CD4-positive, CD25-positive, alpha-beta regulatory T cell (primary cell): ENCODE data around the gene GPALPP1. TPM values are rescaled to one million over a fixed set of nuclear protein-coding genes. Genes with fewer than 3 reads are reported as not detected.

ENCODE experiments used
- ATAC-seq, 2 donors: fragments of 150-1000 bp; cut with Tn5 transposase; one replicate each; pipeline ENCODE4 v1.10.0; 2021; ENCODE audit warnings: low read depth in 2 of 2, moderate number of reproducible peaks in 2 of 2, moderate library complexity in 1 of 2
- DNase-seq, 3 donors: peaks; one replicate each; pipeline versions ENCODE4 v3.0.0 to v3.0.0-alpha.2; 2012 to 2022; ENCODE audit warnings: mixed read lengths in 1 of 3
- H3K27ac ChIP-seq: one replicate; pipeline ENCODE4 v1.7.0; 2013; ENCODE audit warnings: mild to moderate bottlenecking, low read length; ENCODE audit not compliant: insufficient read depth, poor library complexity, severe bottlenecking
- H3K27me3 ChIP-seq: one replicate; pipeline ENCODE4 v1.7.0; 2013; ENCODE audit warnings: low read length; ENCODE audit not compliant: control insufficient read depth, insufficient read depth
- H3K36me3 ChIP-seq: one replicate; pipeline ENCODE4 v1.7.0; 2013; ENCODE audit warnings: mild to moderate bottlenecking, low read length, moderate library complexity; ENCODE audit not compliant: control insufficient read depth, insufficient read depth
- H3K4me1 ChIP-seq: 2 replicates; pipeline ENCODE4 v1.7.0; 2013; ENCODE audit warnings: mild to moderate bottlenecking, low read length; ENCODE audit not compliant: insufficient read depth, control insufficient read depth, poor library complexity, severe bottlenecking
- H3K4me3 ChIP-seq: one replicate; pipeline ENCODE4 v1.7.0; 2013; ENCODE audit warnings: low read depth, mild to moderate bottlenecking, low read length, moderate library complexity
- H3K9me3 ChIP-seq, 2 experiments: 1 replicate in 1 of 2; 2 replicates in 1 of 2; pipeline ENCODE4 v1.7.0; 2013; ENCODE audit warnings: low read length in 2 of 2, mild to moderate bottlenecking in 1 of 2, moderate library complexity in 1 of 2; ENCODE audit not compliant: control insufficient read depth in 2 of 2
- H3K27ac Mint-ChIP-seq, 3 donors: one replicate each; pipeline ENCODE4 v1.8.0; 2020 to 2022; ENCODE audit warnings: mild to moderate bottlenecking in 3 of 3, mixed read lengths in 3 of 3, moderate library complexity in 2 of 3
- H3K27me3 Mint-ChIP-seq: one replicate; pipeline ENCODE4 v1.8.0; 2022; ENCODE audit warnings: mild to moderate bottlenecking, mixed read lengths
- H3K36me3 Mint-ChIP-seq: one replicate; pipeline ENCODE4 v1.8.0; 2020; ENCODE audit warnings: mixed read lengths
- H3K4me1 Mint-ChIP-seq, 4 donors: one replicate each; pipeline ENCODE4 v1.8.0; 2020 to 2022; ENCODE audit warnings: mixed read lengths in 4 of 4, mild to moderate bottlenecking in 1 of 4
- H3K4me3 Mint-ChIP-seq, 4 donors: one replicate each; pipeline ENCODE4 v1.8.0; 2020 to 2022; ENCODE audit warnings: mild to moderate bottlenecking in 4 of 4, mixed read lengths in 4 of 4, moderate library complexity in 3 of 4
- H3K9me3 Mint-ChIP-seq, 7 donors: one replicate each; pipeline ENCODE4 v1.8.0; 2020 to 2022; ENCODE audit warnings: mixed read lengths in 7 of 7, mild to moderate bottlenecking in 3 of 7, moderate library complexity in 2 of 7
- polyA plus RNA-seq, 4 donors: library from polyadenylated mRNA; unstranded; fragments of 300-500 nt; fragmentation: Illumina TruSeq; gene quantifications; one replicate each; pipeline ENCODE4 v1.2.3, GENCODE V29; 2021
- total RNA-seq: library from RNA; stranded (reverse); gene quantifications from one replicate; pipeline ENCODE4 v1.2.3, GENCODE V29; 2022

GPALPP1 gene
- total and polyA plus RNA-seq, 5 donors from 2014 or later: 18.1 to 31.1 (median 19.5) TPM

GRCh38 chr13:44976196-44976595 lies 13.1 kb upstream of the GPALPP1 start:
- peaks cover 32% of the 10 kb centered on the region for H3K36me3 Mint-ChIP-seq
- H3K4me1 Mint-ChIP-seq: peaks cover 0 to 2% (median 0%) of the 10 kb centered on the region in 4 donors
- no peak overlapping the region for H3K4me3 ChIP-seq
- H3K9me3 Mint-ChIP-seq: no peaks in the 10 kb centered on the region
- no peak overlapping the region for H3K27ac Mint-ChIP-seq
- H3K27me3 Mint-ChIP-seq: no peaks in the 10 kb centered on the region
- H3K9me3 ChIP-seq: no peaks in the 10 kb centered on the region
- ATAC-seq (no peak), DNase-seq (no peak)
- no peaks in the 10 kb centered on the region for H3K4me1 ChIP-seq
- H3K4me3 Mint-ChIP-seq: no peak overlapping the region
- H3K36me3 ChIP-seq: peaks cover 31% of the 10 kb centered on the region
- no peaks in the 10 kb centered on the region for H3K27me3 ChIP-seq
- no peak overlapping the region for H3K27ac ChIP-seq

GRCh38 chr13:44976949-44977583 lies 12.3 kb upstream of the GPALPP1 start:
- Histone ChIP-seq H3K9me3 (no peaks in the 10 kb centered on the region), H3K27ac (no peak overlapping the region), H3K4me1 (no peaks in the 10 kb centered on the region), H3K27me3 (no peaks in the 10 kb centered on the region), H3K4me3 (no peak overlapping the region), H3K36me3 (peaks cover 31% of the 10 kb centered on the region)
- DNase-seq (no peak), ATAC-seq (no peak)
- Mint-ChIP-seq H3K27ac (peak overlapping the region in 1 of 3 donors; percentile 3), H3K4me3 (no peak overlapping the region), H3K9me3 (no peaks in the 10 kb centered on the region), H3K36me3 (peaks cover 29% of the 10 kb centered on the region), H3K4me1 (peaks cover 0 to under 1% (median 0%) of the 10 kb centered on the region in 4 donors), H3K27me3 (no peaks in the 10 kb centered on the region)

GRCh38 chr13:44978328-44978727 lies 11.0 kb upstream of the GPALPP1 start:
- Histone ChIP-seq H3K27me3 (no peaks in the 10 kb centered on the region), H3K27ac (no peak overlapping the region), H3K36me3 (peaks cover 31% of the 10 kb centered on the region), H3K4me1 (no peaks in the 10 kb centered on the region), H3K9me3 (no peaks in the 10 kb centered on the region), H3K4me3 (no peak overlapping the region)
- no peak overlapping the region for H3K27ac Mint-ChIP-seq
- no peaks in the 10 kb centered on the region for H3K27me3 Mint-ChIP-seq
- peaks cover 33% of the 10 kb centered on the region for H3K36me3 Mint-ChIP-seq
- H3K9me3 Mint-ChIP-seq: no peaks in the 10 kb centered on the region
- no peak for ATAC-seq
- peaks cover 0 to 3% (median 0%) of the 10 kb centered on the region in 4 donors for H3K4me1 Mint-ChIP-seq
- no peak for DNase-seq
- H3K4me3 Mint-ChIP-seq: no peak overlapping the region

GRCh38 chr13:44989941-44990340 lies 603 bp downstream of the GPALPP1 start:
- Histone ChIP-seq H3K4me3 (peak overlapping the region; percentile 94), H3K36me3 (peaks cover 5% of the 10 kb centered on the region), H3K9me3 (no peaks in the 10 kb centered on the region), H3K4me1 (peaks cover 27% of the 10 kb centered on the region), H3K27me3 (no peaks in the 10 kb centered on the region), H3K27ac (peak overlapping the region; percentile 84)
- H3K27ac Mint-ChIP-seq: peak overlapping the region; percentile 61 to 99 (median 98)
- H3K27me3 Mint-ChIP-seq: peaks cover 7% of the 10 kb centered on the region
- ATAC-seq: no peak
- H3K4me1 Mint-ChIP-seq: peaks cover 17 to 71% (median 57%) of the 10 kb centered on the region in 4 donors
- peak overlapping the region; percentile 99 to 100 (median 100) for H3K4me3 Mint-ChIP-seq
- peak in 2 of 3 donors; percentile 6 to 45 for DNase-seq
- H3K9me3 Mint-ChIP-seq: no peaks in the 10 kb centered on the region
- H3K36me3 Mint-ChIP-seq: peaks cover 8% of the 10 kb centered on the region

GRCh38 chr13:45003417-45003816 lies 14.1 kb downstream of the GPALPP1 start:
- no peak overlapping the region for H3K27ac ChIP-seq
- no peaks in the 10 kb centered on the region for H3K27me3 ChIP-seq
- Mint-ChIP-seq H3K27ac (no peak overlapping the region), H3K27me3 (no peaks in the 10 kb centered on the region), H3K9me3 (no peaks in the 10 kb centered on the region), H3K4me3 (no peak overlapping the region), H3K4me1 (peaks cover 0 to 3% (median 1%) of the 10 kb centered on the region in 4 donors), H3K36me3 (peaks cover 36% of the 10 kb centered on the region)
- H3K9me3 ChIP-seq: no peaks in the 10 kb centered on the region
- no peaks in the 10 kb centered on the region for H3K4me1 ChIP-seq
- H3K4me3 ChIP-seq: no peak overlapping the region
- H3K36me3 ChIP-seq: peaks cover 45% of the 10 kb centered on the region
- no peak for ATAC-seq
- no peak for DNase-seq

GRCh38 chr13:45004096-45004495 lies 14.8 kb downstream of the GPALPP1 start:
- no peak overlapping the region for H3K4me3 Mint-ChIP-seq
- Histone ChIP-seq H3K27me3 (no peaks in the 10 kb centered on the region), H3K4me1 (no peaks in the 10 kb centered on the region), H3K9me3 (no peaks in the 10 kb centered on the region), H3K36me3 (peaks cover 50% of the 10 kb centered on the region), H3K4me3 (no peak overlapping the region), H3K27ac (no peak overlapping the region)
- H3K36me3 Mint-ChIP-seq: peaks cover 35% of the 10 kb centered on the region
- peaks cover 0 to 2% (median 0%) of the 10 kb centered on the region in 4 donors for H3K4me1 Mint-ChIP-seq
- no peaks in the 10 kb centered on the region for H3K27me3 Mint-ChIP-seq
- H3K9me3 Mint-ChIP-seq: no peaks in the 10 kb centered on the region
- DNase-seq: no peak
- no peak for ATAC-seq
- no peak overlapping the region for H3K27ac Mint-ChIP-seq

GRCh38 chr13:45007225-45007624 lies 17.9 kb downstream of the GPALPP1 start:
- DNase-seq (no peak), ATAC-seq (no peak)
- H3K27me3 ChIP-seq: no peaks in the 10 kb centered on the region
- H3K4me1 ChIP-seq: no peaks in the 10 kb centered on the region
- Mint-ChIP-seq H3K9me3 (no peaks in the 10 kb centered on the region), H3K4me1 (no peaks in the 10 kb centered on the region), H3K27me3 (no peaks in the 10 kb centered on the region), H3K4me3 (no peak overlapping the region), H3K27ac (no peak overlapping the region), H3K36me3 (peaks cover 44% of the 10 kb centered on the region)
- no peak overlapping the region for H3K4me3 ChIP-seq
- peaks cover 50% of the 10 kb centered on the region for H3K36me3 ChIP-seq
- no peaks in the 10 kb centered on the region for H3K9me3 ChIP-seq
- no peak overlapping the region for H3K27ac ChIP-seq

GRCh38 chr13:45007823-45008222 lies 18.5 kb downstream of the GPALPP1 start:
- Histone ChIP-seq H3K4me1 (no peaks in the 10 kb centered on the region), H3K27me3 (no peaks in the 10 kb centered on the region), H3K9me3 (no peaks in the 10 kb centered on the region), H3K4me3 (no peak overlapping the region), H3K36me3 (peaks cover 49% of the 10 kb centered on the region), H3K27ac (no peak overlapping the region)
- ATAC-seq: no peak
- Mint-ChIP-seq H3K27ac (no peak overlapping the region), H3K27me3 (no peaks in the 10 kb centered on the region), H3K9me3 (no peaks in the 10 kb centered on the region), H3K4me3 (no peak overlapping the region), H3K36me3 (peaks cover 41% of the 10 kb centered on the region), H3K4me1 (no peaks in the 10 kb centered on the region)
- DNase-seq: no peak
